Coronary artery (tissue), 2 donors: Measurements from ENCODE around the gene ASPHD2.

Source experiments
- DNase-seq: peaks from one replicate; pipeline ENCODE4 v3.0.0-alpha.2; 2017; ENCODE audit warnings: low spot score
- H3K27ac ChIP-seq, 2 donors: fragments of 200-600 bp; sonication (generic); one replicate each; pipeline ENCODE4 v1.5.1; 2016 to 2019
- H3K4me3 ChIP-seq: fragments of 200-600 bp; sonication (generic); 2 replicates; pipeline ENCODE4 v1.5.1; 2016; ENCODE audit warnings: mild to moderate bottlenecking, moderate library complexity
- CTCF ChIP-seq: fragments of 200-600 bp; sonication (generic); IDR thresholded peaks from one replicate; pipeline ENCODE4 v1.5.1; 2019; ENCODE audit warnings: antibody characterized with exemption

ASPHD2 gene

GRCh38 chr22:26485806-26486390, 56.8 kb downstream of the ASPHD2 start:
- DNase-seq = no peak
- Histone ChIP-seq H3K4me3 (no peak overlapping the region), H3K27ac (no peak overlapping the region)
- TF ChIP-seq CTCF = no peak

- H3K27ac ChIP-seq = no peak overlapping the region
- TF ChIP-seq CTCF = no peak
- H3K4me3 ChIP-seq = no peak overlapping the region
- DNase-seq = no peak
Measured at GRCh38 chr22:26486394-26486793, 57.3 kb downstream of the ASPHD2 start.

GRCh38 chr22:26487996-26488395, 58.9 kb downstream of the ASPHD2 start:
- no peak for TF ChIP-seq CTCF
- no peak for DNase-seq
- no peak overlapping the region for H3K4me3 ChIP-seq
- H3K27ac ChIP-seq = no peak overlapping the region

GRCh38 chr22:26489447-26490036, 60.5 kb downstream of the ASPHD2 start:
- no peak for TF ChIP-seq CTCF
- DNase-seq = no peak
- Histone ChIP-seq H3K4me3 (no peak overlapping the region), H3K27ac (no peak overlapping the region)

- TF ChIP-seq CTCF = no peak
- no peak overlapping the region for H3K27ac ChIP-seq
- DNase-seq = no peak
- no peak overlapping the region for H3K4me3 ChIP-seq
Measured at GRCh38 chr22:26492220-26492619, 63.2 kb downstream of the ASPHD2 start.

- DNase-seq = no peak
- Histone ChIP-seq H3K4me3 (no peak overlapping the region), H3K27ac (no peak overlapping the region)
- no peak for TF ChIP-seq CTCF
Measured at GRCh38 chr22:26494506-26494905, 65.4 kb downstream of the ASPHD2 start.
